ENCODE results near the gene ARPC5L.
A peak's percentile ranks its signal among the peaks of the same experiment; 100 is the strongest.

Gene ARPC5L

DNA sequence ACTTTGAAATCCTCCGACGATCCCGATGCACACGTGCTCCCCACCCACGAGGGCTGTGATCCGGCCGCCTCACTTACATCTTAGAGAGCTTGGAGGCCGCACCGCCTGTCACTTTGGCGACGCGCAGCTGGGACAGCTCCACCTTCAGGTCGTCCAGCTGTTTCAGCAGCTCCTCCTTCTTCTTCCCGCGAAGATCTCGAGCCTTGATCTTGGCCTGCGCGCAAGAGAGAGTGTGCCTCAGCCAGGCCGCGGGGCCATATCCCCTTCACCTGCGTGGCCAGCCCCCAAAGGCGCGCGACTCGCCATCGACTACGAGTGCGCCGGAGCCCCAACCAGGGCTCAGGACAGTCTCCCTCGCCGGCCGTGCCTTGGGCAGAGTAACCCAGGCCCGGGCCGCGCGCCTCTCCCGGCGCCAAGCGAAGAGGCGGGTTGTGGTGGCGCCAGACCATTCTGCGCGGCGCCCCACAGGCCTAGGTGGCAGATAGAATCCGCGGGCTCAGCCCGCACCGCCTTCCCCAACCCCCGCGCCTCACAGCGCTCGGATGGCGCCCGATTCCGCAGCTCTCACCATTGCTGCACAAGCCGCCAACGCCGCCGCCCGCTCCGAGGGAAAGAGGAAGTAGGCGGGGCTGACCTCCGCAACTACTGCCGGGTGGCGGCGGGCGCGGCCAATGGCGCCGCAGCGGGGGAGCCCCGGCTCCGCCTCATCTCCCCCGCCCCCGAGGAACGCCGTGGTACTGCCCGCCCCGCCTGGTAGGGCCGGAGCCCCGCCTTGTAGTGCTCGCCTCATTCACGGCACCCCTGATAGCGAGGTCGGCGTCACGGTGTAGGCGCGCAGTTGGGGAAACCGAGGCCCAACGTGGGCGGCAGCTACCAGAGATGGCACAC lies at the start of gene ARPC5L, which contains the start of gene RPL35:
ARPC5L (plus strand) TSS at position 789 of the 888 bp plus-strand sequence. CDS start 7,161 bp downstream, outside the sequence.
RPL35 (minus strand) TSS at position 616 of the 888 bp plus-strand sequence; CDS start at position 571, 45 bp downstream.
- no peaks in the 10 kb centered on the region for H3K27me3 ChIP-seq
- peaks cover 38 to 51% (median 42%) of the 10 kb centered on the region in 10 experiments for H3K4me1 ChIP-seq
- peaks cover 43 to 49% (median 47%) of the 10 kb centered on the region in 11 experiments for H3K36me3 ChIP-seq
- no peaks in the 10 kb centered on the region for H3K9me3 ChIP-seq (replicated peaks in 1 of 11)
- peak within 1 kb of the TSS; percentile 88 to 99 (median 98) for H3K4me2 ChIP-seq
- H3K27ac ChIP-seq: peak within 1 kb of the TSS; percentile 95 to 100 (median 99)
- peaks cover 47 to 51% (median 51%) of the 10 kb centered on the region in 11 experiments for H4K20me1 ChIP-seq
- H3K4me3 ChIP-seq: peak within 1 kb of the TSS; percentile 84 to 100 (median 92)
- peak within 1 kb of the TSS; percentile 94 to 100 (median 99) for H3K9ac ChIP-seq
- no peak for TF ChIP-seq Cebpa-rat (IDR thresholded peaks at IDR 0.05)

- no peak for TF ChIP-seq Cebpa-rat (IDR thresholded peaks at IDR 0.05)
- Histone ChIP-seq H3K36me3 (no peaks in the 10 kb centered on the region), H3K9me3 (replicated peaks in 1 of 11) (no peaks in the 10 kb centered on the region), H3K4me2 (peak overlapping the region in 3 of 11 experiments; percentile 2 to 25 (median 24); a peak in 4 of 22 replicates), H3K27me3 (no peaks in the 10 kb centered on the region), H3K27ac (no peak overlapping the region), H4K20me1 (no peaks in the 10 kb centered on the region), H3K4me3 (no peak overlapping the region), H3K9ac (no peak overlapping the region), H3K4me1 (peaks cover 0 to 12% (median 4%) of the 10 kb centered on the region in 10 experiments; a peak in 5 of 20 replicates)
These were observed 49.5 kb upstream of the ARPC5L start for GRCh38 chr9:124812441-124812876.

GRCh38 chr9:124813041-124813440 lies 48.9 kb upstream of the ARPC5L start:
- H3K4me2 ChIP-seq: no peak overlapping the region
- H3K27me3 ChIP-seq: no peaks in the 10 kb centered on the region
- no peak for TF ChIP-seq Cebpa-rat (IDR thresholded peaks at IDR 0.05)
- H3K4me1 ChIP-seq: peaks cover 0 to 12% (median 4%) of the 10 kb centered on the region in 10 experiments; a peak in 5 of 20 replicates
- no peaks in the 10 kb centered on the region for H3K9me3 ChIP-seq (replicated peaks in 1 of 11)
- H3K27ac ChIP-seq: no peak overlapping the region
- H3K36me3 ChIP-seq: no peaks in the 10 kb centered on the region
- no peaks in the 10 kb centered on the region for H4K20me1 ChIP-seq
- no peak overlapping the region for H3K9ac ChIP-seq
- H3K4me3 ChIP-seq: no peak overlapping the region

- Histone ChIP-seq H3K27me3 (no peaks in the 10 kb centered on the region), H3K27ac (no peak overlapping the region), H3K4me1 (peaks cover 0 to 16% (median 4%) of the 10 kb centered on the region in 10 experiments; a peak in 7 of 20 replicates)
These were observed 48.3 kb upstream of the ARPC5L start for GRCh38 chr9:124813501-124814163.

DNA sequence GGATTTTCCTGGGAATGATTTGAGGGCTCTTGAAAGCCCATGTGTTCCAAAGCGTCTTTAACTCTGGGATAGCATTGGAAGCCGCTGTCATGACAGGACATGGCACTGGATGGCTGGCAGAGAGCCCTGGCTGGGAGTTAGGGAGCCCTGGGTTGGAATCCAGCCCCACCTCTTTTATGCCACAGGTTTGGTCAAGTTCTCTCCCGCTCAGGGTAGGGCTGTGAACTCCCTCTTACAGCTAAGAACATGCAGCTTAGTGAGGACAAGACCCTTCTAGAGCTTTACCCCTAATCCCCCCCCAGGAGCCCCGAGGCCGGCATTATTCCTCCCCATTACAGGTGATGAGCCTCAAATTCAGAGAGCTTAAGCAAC lies 47.8 kb upstream of the ARPC5L start:
- H3K36me3 ChIP-seq: no peaks in the 10 kb centered on the region
- H3K27ac ChIP-seq: no peak overlapping the region
- no peaks in the 10 kb centered on the region for H3K9me3 ChIP-seq (replicated peaks in 1 of 11)
- H3K4me1 ChIP-seq: peaks cover 0 to 19% (median 4%) of the 10 kb centered on the region in 10 experiments; a peak in 7 of 20 replicates
- no peaks in the 10 kb centered on the region for H3K27me3 ChIP-seq
- H3K4me2 ChIP-seq: no peak overlapping the region
- H3K9ac ChIP-seq: no peak overlapping the region
- TF ChIP-seq Cebpa-rat (IDR thresholded peaks at IDR 0.05): no peak
- H4K20me1 ChIP-seq: no peaks in the 10 kb centered on the region
- no peak overlapping the region for H3K4me3 ChIP-seq

More at GRCh38 chr9:124813501-124814163, 48.3 kb upstream of the ARPC5L start:
- Histone ChIP-seq H3K9ac (no peak overlapping the region), H3K36me3 (no peaks in the 10 kb centered on the region), H4K20me1 (no peaks in the 10 kb centered on the region), H3K9me3 (replicated peaks in 1 of 11) (no peaks in the 10 kb centered on the region), H3K4me3 (no peak overlapping the region), H3K4me2 (no peak overlapping the region)
- TF ChIP-seq Cebpa-rat (IDR thresholded peaks at IDR 0.05): no peak

DNA sequence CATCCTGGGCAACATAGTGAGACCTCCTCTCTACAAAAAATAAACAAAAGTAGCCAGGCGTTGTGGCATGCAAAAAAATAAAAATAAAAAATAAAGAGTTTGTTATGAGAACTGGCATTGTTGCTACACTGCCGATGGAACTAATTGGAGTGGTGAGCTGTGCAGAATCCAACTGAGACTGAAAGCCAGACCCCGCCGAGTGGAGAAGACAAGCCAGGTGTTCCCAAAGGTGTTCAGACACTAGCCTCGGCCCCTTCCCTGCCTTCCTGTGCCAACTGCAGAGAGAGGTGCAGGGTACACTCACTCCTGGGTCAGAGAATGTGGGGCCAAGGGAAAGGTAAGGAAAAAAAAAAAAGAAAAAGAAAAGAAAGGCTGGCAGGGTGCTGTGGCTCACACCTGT lies 46.3 kb upstream of the ARPC5L start:
- Histone ChIP-seq H3K36me3 (no peaks in the 10 kb centered on the region), H3K9ac (no peak overlapping the region), H3K27me3 (no peaks in the 10 kb centered on the region), H3K4me2 (no peak overlapping the region), H3K4me1 (peaks cover 0 to 19% (median 4%) of the 10 kb centered on the region in 10 experiments; a peak in 7 of 20 replicates), H3K4me3 (no peak overlapping the region), H4K20me1 (no peaks in the 10 kb centered on the region), H3K9me3 (replicated peaks in 1 of 11) (no peaks in the 10 kb centered on the region), H3K27ac (no peak overlapping the region)
- no peak for TF ChIP-seq Cebpa-rat (IDR thresholded peaks at IDR 0.05)

DNA sequence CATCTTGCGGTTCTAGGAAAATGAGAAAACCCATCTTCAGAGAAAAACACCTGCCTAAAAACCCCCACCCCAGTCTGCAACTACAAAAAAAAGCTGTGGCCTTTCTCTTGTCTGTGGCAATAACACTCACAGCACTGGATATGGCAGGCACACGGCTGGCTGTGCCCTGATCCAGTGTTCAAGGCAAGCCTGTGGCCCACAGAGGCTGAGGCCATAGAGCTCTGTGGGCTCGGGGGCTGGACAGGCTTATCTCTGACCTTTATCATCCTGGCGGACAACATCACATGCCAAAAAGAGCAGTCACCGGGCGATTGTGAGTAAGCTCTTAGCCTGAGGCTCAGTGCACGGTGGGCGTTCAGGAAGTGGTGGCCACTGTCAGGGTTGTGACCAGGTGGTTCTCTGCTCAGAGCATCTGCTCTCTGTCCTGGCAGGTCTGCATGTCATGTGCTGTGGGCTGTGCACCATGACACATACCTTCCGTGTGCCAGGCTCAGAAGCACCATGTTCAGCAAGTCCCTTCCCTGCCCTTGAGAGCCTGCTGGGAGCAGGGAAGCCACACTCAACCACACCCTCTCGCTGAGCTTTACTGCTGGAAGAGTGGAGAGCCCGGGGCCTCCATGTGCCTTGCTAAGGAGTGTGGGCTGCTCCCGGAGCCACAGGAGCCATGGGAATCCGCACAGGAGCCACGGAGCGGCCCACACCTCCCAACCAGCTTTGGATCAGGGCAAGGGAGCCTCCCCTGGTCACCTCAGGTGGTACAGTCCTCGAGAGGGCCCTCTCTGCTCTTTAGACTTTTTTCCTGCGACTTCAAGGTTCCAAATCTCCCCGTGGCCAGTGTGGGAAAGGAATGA lies 43.3 kb upstream of the ARPC5L start:
- Histone ChIP-seq H3K4me1 (peaks cover 0 to 6% (median 0%) of the 10 kb centered on the region in 10 experiments; a peak in 3 of 20 replicates), H3K9me3 (replicated peaks in 1 of 11) (no peaks in the 10 kb centered on the region), H3K4me2 (no peak overlapping the region), H3K36me3 (no peaks in the 10 kb centered on the region), H3K4me3 (no peak overlapping the region), H3K9ac (no peak overlapping the region), H3K27me3 (no peaks in the 10 kb centered on the region), H3K27ac (no peak overlapping the region), H4K20me1 (no peaks in the 10 kb centered on the region)
- TF ChIP-seq Cebpa-rat (IDR thresholded peaks at IDR 0.05): no peak

DNA sequence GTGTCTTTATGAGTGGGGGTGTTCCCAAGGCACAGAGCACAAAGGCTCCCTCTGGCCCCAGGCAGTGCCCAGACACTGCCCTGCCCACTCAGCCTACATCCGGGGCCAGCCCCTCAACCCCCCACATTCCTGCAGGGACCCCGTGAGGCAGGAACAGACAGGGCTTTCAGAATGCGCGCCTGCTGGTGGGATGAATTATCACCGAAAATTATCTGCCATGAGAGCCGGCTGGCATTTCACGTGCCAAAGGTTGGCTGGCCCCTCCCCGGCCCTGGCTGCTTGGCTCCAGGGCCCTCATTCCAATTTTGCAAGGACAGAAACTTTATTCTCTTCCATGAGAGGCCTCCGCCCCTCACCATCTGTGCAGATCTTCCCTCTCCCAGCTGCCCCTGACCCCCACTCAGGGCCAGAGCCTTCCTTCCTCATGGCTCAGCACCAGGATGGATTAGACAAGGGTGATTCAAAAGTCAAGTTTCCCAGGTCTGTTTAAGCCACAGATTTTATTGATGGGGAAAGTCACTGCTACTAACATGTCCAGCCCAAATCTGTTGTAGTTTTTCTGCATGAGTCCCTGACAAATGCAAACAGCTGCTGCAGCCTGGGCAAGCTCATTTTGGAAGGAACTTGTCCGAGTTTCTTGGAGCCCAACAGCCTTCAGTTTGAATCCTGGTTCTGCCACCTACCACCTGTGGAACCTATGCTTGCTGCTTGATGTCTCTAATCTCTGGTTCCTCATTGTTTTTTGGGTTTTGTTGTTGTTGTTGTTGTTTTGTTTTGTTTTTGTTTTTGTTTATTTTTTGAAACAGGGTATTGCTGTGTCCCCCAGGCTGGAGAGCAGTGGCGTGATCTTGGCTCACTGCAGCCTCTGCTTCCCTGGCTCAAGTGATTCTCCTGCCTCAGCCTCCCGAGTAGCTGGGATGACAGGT lies 41.0 kb upstream of the ARPC5L start:
- Histone ChIP-seq H3K9ac (no peak overlapping the region), H3K27me3 (no peaks in the 10 kb centered on the region), H3K4me1 (peaks cover 0 to 6% (median 0%) of the 10 kb centered on the region in 10 experiments; a peak in 3 of 20 replicates), H3K4me3 (no peak overlapping the region), H3K4me2 (no peak overlapping the region), H3K27ac (no peak overlapping the region), H3K9me3 (replicated peaks in 1 of 11) (peaks cover 0 to 7% (median 0%) of the 10 kb centered on the region in 11 experiments; a peak in 4 of 22 replicates), H3K36me3 (no peaks in the 10 kb centered on the region), H4K20me1 (no peaks in the 10 kb centered on the region)
- TF ChIP-seq Cebpa-rat (IDR thresholded peaks at IDR 0.05): no peak

Measured in BLaER1 treated with 17β-estradiol and CSF1 and Interleukin-3, amounts not matched to agents 10 nM and 100 nM (cell line).